A673 (cell line): ENCODE data around the gene ERH.

Source experiments
- EZH2 ChIP-seq: fragments of 200-600 bp; sonication (generic); IDR thresholded peaks from 2 replicates; pipeline ENCODE4 v1.6.1; 2017; ENCODE audit warnings: borderline replicate concordance, low read depth, mild to moderate bottlenecking, mixed read lengths, antibody characterized with exemption, low read length; ENCODE audit not compliant: poor library complexity, severe bottlenecking
- TF ChIP-seq, protein P1 (sequence below): fragments of 300-800, 200-600 bp; sonication (generic); conservative IDR thresholded peaks from 2 replicates; pipeline ENCODE4 v1.5.1; 2017; ENCODE audit warnings: low read depth, mild to moderate bottlenecking, antibody characterized with exemption, low read length, moderate library complexity, mixed read lengths

- TF ChIP-seq, protein P1, sequence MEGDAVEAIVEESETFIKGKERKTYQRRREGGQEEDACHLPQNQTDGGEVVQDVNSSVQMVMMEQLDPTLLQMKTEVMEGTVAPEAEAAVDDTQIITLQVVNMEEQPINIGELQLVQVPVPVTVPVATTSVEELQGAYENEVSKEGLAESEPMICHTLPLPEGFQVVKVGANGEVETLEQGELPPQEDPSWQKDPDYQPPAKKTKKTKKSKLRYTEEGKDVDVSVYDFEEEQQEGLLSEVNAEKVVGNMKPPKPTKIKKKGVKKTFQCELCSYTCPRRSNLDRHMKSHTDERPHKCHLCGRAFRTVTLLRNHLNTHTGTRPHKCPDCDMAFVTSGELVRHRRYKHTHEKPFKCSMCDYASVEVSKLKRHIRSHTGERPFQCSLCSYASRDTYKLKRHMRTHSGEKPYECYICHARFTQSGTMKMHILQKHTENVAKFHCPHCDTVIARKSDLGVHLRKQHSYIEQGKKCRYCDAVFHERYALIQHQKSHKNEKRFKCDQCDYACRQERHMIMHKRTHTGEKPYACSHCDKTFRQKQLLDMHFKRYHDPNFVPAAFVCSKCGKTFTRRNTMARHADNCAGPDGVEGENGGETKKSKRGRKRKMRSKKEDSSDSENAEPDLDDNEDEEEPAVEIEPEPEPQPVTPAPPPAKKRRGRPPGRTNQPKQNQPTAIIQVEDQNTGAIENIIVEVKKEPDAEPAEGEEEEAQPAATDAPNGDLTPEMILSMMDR: no peak
- TF ChIP-seq EZH2: no peak
These were observed 30.3 kb upstream of the ERH start for GRCh38 chr14:69428289-69428998.
